Fibroblast of peridontal ligament (primary cell): ENCODE data around the gene MRPS15.
A peak's percentile ranks its signal among the peaks of the same experiment; 100 is the strongest.
"Not testable (repeated sequence)": the region's sequence is repeated elsewhere in the genome, so short reads cannot be mapped to it uniquely, and the experiment has no call there.

ENCODE experiments used
- DNase-seq: peaks from one replicate; pipeline ENCODE4 v3.0.0-alpha.2; 2010; ENCODE audit errors: extremely low read depth

Gene MRPS15

DNA sequence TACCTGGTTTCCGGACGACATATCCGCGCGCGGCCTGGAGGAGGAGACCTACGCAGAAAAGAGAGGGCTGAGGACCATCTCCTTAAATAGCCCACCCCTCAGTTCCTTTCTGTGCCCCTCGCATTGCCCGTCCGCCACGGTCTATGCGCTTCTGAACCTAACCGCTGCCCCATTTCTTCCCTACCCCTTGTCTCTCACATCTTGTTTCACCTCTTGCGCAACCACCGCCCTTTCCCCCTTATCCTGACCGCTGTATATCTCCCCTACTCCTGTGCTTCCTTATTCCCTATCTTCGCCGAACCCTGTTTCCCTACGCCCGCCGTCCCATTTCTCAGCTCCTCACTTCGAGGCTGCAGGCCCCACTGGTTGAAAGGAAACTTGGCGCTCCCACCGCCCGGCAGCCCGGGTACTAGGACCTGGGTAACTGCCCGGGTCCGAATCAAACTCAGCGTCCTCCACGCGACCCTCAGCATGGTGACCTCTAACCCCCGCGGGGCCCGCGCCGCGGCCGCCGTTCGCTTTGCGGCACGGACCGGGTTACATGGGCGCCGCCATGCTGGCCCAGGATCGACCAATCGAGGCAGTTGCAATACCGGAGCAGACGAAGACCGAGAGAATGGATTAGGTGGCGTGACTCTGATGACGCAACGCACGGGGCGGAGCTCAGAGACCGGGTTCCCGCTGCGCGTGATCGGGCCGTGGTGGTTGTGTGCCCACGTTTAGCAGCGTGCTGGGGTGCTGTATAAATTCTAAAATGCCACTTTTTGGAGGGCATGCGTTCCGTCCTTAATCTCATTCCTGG lies at the start of gene MRPS15:
MRPS15 (minus strand) TSS at position 582 of the 802 bp plus-strand sequence; CDS start at position 473, 109 bp downstream.
- DNase-seq = peak; percentile 96

DNA sequence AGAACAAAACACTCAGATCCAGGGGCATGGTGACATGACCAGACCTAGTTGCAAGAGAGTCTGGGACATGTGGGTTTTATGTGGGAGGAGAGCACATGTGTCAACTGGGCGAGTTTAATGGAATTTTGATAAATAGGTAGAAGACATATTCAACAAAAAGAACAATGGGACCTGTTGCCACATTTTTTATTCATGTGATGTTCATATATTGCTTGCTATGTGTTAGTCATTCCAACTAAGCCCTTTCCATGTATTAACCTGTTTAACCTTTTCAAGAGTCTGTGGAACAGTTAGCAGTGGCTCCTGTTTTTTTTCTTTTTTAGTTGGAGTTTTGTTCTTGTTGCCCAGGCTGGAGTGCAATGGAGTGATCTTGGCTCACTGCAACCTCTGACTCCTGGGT lies 48.7 kb upstream of the MRPS15 start:
- DNase-seq = no peak

- DNase-seq = peak; percentile 13
Measured at GRCh38 chr1:36511804-36512798, 47.9 kb upstream of the MRPS15 start.

GRCh38 chr1:36511220-36511619 lies 47.0 kb upstream of the MRPS15 start:
- DNase-seq = not testable (repeated sequence)

DNA sequence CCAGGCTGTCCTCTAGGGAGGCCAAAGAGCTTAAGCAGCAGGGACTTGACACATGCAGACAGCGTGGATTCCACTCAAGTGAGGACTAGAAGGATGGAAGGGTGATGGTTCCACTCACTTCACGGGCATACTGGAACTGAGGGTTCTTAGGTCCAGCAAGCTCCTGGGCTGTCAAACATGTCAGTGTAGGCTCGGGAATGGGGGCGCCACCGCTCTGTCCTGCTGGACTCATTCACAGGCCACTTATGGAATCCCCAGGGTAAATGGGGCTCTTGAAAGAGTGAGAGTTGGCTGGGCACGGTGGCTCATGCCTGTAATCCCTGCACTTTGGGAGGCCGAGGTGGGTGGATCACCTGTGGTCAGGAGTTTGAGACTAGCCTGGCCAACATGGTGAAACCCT lies 46.2 kb upstream of the MRPS15 start:
- no peak for DNase-seq

DNA sequence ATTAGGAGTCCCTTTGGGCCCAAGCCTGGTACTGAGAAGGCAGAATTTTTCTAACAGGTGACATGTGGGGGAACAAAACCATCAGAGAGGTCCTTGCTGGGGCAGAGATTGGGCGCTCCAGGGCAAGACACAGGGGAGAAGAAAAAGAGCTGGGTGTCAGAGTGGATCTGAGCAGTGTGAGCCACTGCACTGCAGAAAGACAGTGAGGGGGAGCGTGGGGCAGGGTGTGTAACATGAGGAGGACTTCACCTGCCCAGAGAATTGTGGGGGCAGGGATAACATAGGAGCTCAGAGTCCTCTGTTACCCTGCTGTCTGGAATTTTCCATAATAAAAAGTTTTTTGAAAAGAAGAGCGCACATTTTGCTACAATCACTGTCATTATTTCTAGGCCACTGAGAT lies 44.1 kb upstream of the MRPS15 start:
- no peak for DNase-seq

- DNase-seq = no peak
Measured at GRCh38 chr1:36506276-36506920, 42.2 kb upstream of the MRPS15 start.

DNA sequence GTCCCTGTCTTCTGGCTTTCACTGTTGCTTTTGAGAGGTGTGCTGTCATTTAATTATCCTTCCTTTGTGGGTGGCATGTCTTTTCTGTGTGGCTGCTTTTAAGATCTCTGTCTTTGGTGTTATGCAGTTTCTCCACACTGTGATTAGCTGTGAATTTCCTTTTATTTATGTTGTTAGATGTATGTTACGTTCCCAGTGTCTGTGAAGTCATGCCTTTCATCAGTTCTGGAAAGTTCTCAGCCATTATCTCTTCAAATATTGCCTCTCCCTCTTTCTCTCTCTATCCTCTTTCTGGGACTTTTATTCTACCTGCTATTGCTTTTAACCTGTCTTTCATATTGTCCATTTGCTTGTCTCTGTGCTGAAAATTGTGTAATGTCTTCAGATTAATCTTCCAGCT lies 39.5 kb upstream of the MRPS15 start:
- no peak for DNase-seq

- no peak for DNase-seq
Measured at GRCh38 chr1:36503159-36503558, 39.0 kb upstream of the MRPS15 start.

- no peak for DNase-seq
Measured at GRCh38 chr1:36502616-36503015, 38.4 kb upstream of the MRPS15 start.

DNA sequence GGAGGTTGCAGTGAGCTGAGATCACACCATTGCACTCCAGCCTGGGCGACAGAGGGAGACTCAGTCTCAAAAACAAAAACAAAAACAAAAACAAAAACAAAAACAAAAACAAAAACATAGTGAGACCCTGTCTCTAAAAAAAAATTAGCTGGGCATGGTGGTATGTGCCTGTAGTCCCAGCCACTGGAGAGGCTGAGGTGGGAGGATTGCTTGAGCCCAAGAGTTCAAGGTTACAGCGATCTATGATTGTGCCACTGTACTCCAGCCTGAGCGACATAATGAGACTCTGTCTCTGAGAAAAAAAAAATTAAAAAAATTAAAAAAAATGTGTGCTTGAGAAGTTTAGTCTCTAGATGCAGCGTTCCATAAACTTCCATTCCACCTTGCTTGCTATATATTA lies 37.7 kb upstream of the MRPS15 start:
- DNase-seq = not testable (repeated sequence)

GRCh38 chr1:36497207-36497606 lies 33.0 kb upstream of the MRPS15 start:
- no peak for DNase-seq

DNA sequence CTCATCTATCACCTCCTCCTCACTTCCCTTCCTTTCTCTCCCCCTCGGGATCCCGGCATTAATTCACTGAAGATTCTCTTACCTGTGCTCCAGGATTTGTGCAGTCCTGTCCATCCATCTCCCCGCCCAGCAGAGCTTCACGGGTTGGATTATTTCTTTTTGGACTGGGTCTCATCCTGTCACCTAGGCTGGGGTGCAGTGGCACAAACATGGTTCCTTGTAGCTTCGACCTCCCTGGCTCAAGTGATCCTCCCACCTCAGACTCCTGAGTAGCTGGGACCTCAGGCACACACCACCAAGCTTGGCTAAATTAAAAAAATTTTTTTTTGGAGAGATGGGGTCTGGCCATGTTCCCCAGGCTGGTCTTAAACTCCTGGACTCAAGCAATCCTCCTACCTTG lies 30.8 kb upstream of the MRPS15 start:
- no peak for DNase-seq

GRCh38 chr1:36493524-36493923 lies 29.3 kb upstream of the MRPS15 start:
- no peak for DNase-seq

DNA sequence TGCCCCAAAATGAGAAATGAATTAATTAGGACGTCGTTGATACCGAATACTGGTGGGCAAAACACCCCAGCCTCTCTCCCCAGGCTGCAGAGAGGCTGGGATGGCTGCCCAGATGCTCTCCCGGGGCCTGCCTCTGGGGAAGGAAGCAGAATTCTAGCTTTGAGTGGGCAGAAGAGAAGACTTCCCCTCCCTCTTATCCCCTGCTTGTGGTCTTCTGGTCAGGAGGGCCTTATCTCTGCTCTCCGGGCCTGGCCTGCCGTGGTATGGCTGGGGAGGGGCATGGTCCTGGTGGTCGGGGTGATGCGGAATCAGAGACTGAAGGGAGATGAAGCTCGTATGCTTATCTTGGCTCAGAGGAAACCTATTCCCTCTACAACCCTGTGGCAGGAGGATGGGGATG lies 28.3 kb upstream of the MRPS15 start:
- no peak for DNase-seq

- DNase-seq = not testable (repeated sequence)
Measured at GRCh38 chr1:36489258-36490051, 25.3 kb upstream of the MRPS15 start.

DNA sequence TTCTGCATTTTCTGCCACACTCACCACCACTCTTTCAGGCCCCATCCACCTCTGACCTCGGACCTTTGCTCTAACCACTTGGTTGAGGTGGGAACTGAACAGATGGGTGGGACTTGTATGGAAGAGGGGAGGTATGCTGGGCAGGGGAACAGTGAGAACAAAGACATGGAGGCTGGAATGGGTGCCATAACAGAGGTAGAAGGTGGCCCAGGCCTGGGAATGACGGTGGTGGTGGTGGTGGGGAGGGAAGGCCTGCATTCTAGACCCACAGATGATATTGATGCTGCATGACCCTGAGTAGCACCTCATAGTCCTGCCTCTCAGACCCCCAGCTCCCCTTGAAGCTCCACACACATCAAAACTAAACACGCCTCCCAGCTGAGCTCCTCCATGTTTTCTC lies 23.7 kb upstream of the MRPS15 start:
- DNase-seq = no peak

- not testable (repeated sequence) for DNase-seq
Measured at GRCh38 chr1:36487336-36487725, 23.1 kb upstream of the MRPS15 start.

DNA sequence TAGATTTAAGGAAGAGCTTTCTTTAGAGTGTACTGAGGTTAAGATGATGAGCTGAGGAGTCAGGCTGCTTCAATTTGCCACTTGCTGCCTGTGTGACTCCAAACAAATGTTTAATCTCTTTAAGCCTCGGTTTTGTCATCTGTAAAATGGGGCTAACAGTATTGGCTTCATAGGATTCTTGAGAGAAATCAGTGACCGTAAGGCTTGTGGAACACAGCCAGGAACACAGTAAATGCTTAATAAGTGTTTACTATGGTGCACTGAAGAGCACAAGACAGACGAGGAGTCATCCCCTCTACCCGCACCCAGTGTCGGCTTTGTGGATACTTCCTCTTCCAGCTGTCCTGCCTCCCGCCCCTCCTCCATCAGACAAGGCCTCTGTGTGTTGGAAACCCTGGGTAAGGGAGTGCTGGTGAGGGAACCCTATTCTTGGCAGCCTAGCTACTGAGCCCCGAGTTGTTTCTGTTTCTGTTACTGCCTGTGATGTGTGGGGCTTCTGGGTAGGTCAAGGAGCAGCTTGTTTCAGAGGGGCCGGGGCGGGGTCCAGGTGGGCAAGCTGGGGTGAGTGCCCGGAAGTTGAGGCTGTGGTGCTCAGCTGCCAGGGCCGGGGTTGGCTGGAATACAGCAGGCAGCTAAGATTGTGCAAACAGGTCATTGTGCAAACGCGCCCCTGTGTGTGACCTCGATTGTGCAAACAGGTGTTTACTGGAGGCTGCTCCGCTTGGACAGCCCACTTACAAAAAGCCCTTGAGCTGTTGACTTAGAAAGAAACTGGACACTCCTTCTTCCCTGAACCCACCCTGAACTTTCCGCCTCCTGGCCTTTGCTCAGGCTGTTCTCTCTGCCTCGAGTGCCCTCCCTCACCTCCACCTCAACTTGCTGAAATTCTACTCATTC lies 22.5 kb upstream of the MRPS15 start:
- DNase-seq = no peak

GRCh38 chr1:36486093-36486438 lies 21.9 kb upstream of the MRPS15 start:
- no peak for DNase-seq
